Activated CD8-positive, alpha-beta T cell treated with anti-CD3 and anti-CD28 coated beads for 36 hours (primary cell): ENCODE measurements around the gene PLCL2. TPM values are rescaled to one million over a fixed set of nuclear protein-coding genes. Genes with fewer than 3 reads are reported as not detected.

ENCODE experiments used
- ATAC-seq: fragments of 200-7000 bp; cut with Tn5 transposase; one replicate; pipeline ENCODE4 v1.10.0; 2021; ENCODE audit warnings: mild to moderate bottlenecking, moderate library complexity
- CTCF ChIA-PET: fragments of 350-600 bp; sonication (Branson Sonifier 250); formaldehyde crosslinking; loops from one replicate; lab custom pipeline; 2021; ENCODE audit warnings: antibody characterized with exemption; lab: Charles Lee
- POLR2A ChIA-PET: fragments of 350-600 bp; sonication (Branson Sonifier 250); formaldehyde crosslinking; loops from one replicate; lab custom pipeline; 2021; ENCODE audit warnings: antibody characterized with exemption; lab: Charles Lee
- DNase-seq: peaks from one replicate; pipeline ENCODE4 v3.0.0-alpha.2; 2020
- H3K27ac Mint-ChIP-seq: one replicate; pipeline ENCODE4 v1.8.0; 2021; ENCODE audit warnings: mild to moderate bottlenecking, mixed read lengths
- H3K27me3 Mint-ChIP-seq: one replicate; pipeline ENCODE4 v1.8.0; 2021; ENCODE audit warnings: mixed read lengths
- H3K36me3 Mint-ChIP-seq: one replicate; pipeline ENCODE4 v1.8.0; 2021; ENCODE audit warnings: low read depth, mixed read lengths
- H3K4me1 Mint-ChIP-seq: one replicate; pipeline ENCODE4 v1.8.0; 2021; ENCODE audit warnings: low read depth, mixed read lengths
- H3K4me3 Mint-ChIP-seq: one replicate; pipeline ENCODE4 v1.8.0; 2021; ENCODE audit warnings: mild to moderate bottlenecking, moderate library complexity, mixed read lengths
- H3K9me3 Mint-ChIP-seq: one replicate; pipeline ENCODE4 v1.8.0; 2021; ENCODE audit warnings: mixed read lengths
- intact Hi-C: fragments of 100-400 bp; cut with micrococcal nuclease; formaldehyde crosslinking; loops from one replicate; pipeline ENCODE4 v1.10.0; 2022
- total RNA-seq, 2 experiments: library from RNA; stranded (reverse); gene quantifications; one replicate each; pipeline ENCODE4 v1.2.3, GENCODE V29; 2021
- TF ChIP-seq, protein P1 (sequence below): fragments of 200-600 bp; IDR thresholded peaks from one replicate; pipeline ENCODE4 v1.8.0; 2022; ENCODE audit warnings: antibody characterized with exemption, mild to moderate bottlenecking

The PLCL2 gene
- total RNA-seq, 2 experiments from 2014 or later: 19.4 to 19.7 TPM

DNA sequence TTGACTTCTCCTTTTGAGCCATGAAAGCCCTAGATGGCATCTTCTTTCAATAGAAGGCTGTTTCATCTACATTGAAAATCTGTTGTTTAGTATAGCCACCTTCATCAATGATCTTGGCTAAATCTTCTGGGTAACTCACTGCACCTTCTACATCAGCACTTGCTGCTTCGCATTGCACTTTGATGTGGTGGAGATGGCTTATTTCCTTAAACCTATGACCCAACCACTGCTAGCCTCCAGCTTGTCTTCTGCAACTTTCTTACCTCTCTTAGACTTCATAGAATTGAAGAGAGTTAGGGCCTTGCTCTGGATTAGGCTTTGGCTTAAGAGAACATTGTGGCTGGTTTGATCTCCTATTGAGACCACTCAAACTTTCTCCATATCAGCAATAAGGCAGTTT is 189.8 kb downstream of the PLCL2 start:
- peaks cover 46% of the 10 kb centered on the region for H3K4me1 Mint-ChIP-seq
- no peak overlapping the region for H3K4me3 Mint-ChIP-seq
- no peak overlapping the region for H3K27ac Mint-ChIP-seq
- TF ChIP-seq, protein P1, sequence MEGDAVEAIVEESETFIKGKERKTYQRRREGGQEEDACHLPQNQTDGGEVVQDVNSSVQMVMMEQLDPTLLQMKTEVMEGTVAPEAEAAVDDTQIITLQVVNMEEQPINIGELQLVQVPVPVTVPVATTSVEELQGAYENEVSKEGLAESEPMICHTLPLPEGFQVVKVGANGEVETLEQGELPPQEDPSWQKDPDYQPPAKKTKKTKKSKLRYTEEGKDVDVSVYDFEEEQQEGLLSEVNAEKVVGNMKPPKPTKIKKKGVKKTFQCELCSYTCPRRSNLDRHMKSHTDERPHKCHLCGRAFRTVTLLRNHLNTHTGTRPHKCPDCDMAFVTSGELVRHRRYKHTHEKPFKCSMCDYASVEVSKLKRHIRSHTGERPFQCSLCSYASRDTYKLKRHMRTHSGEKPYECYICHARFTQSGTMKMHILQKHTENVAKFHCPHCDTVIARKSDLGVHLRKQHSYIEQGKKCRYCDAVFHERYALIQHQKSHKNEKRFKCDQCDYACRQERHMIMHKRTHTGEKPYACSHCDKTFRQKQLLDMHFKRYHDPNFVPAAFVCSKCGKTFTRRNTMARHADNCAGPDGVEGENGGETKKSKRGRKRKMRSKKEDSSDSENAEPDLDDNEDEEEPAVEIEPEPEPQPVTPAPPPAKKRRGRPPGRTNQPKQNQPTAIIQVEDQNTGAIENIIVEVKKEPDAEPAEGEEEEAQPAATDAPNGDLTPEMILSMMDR: no peak
- ATAC-seq: peak; percentile 71
- peaks cover 5% of the 10 kb centered on the region for H3K9me3 Mint-ChIP-seq
- peak; percentile 29 for DNase-seq
- POLR2A ChIA-PET: interaction anchor here (0.6 kb wide), 1 partner anchor 190 kb away, joined by 3 read pairs; the partner anchor contains the start of gene PLCL2
- intact Hi-C loops: no loop called here
- H3K36me3 Mint-ChIP-seq: peaks cover 44% of the 10 kb centered on the region
- no peaks in the 10 kb centered on the region for H3K27me3 Mint-ChIP-seq
- CTCF ChIA-PET: interaction anchor here (1.1 kb wide), 1 partner anchor 165 kb away, joined by 3 read pairs; no protein-coding TSS in a partner anchor

DNA sequence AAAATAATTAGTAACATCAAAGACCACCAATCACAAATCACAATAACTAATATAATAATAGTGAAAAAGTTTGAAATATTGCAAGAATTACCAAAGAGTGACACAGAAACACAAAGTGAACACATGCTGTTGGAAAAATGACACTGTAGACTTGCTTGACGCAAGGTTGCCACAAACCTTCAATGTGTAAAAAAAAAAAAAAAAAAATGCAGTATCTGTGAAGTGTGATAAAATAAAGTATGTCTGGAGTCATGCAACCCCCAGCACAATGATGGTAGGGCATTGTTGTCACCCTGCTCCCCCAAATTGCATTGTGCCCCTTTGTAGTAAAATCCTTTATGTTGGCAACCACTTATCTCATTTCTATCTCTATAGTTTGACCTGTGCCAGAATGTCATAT is 190.6 kb downstream of the PLCL2 start:
- Mint-ChIP-seq H3K36me3 (peaks cover 43% of the 10 kb centered on the region), H3K4me1 (peaks cover 44% of the 10 kb centered on the region)
- CTCF ChIA-PET: no interaction called here

GRCh38 chr3:17075907-17076306 is 191.2 kb downstream of the PLCL2 start:
- intact Hi-C loops: no loop called here
- Mint-ChIP-seq H3K27me3 (no peaks in the 10 kb centered on the region), H3K36me3 (peaks cover 41% of the 10 kb centered on the region), H3K27ac (no peak overlapping the region), H3K9me3 (peaks cover 5% of the 10 kb centered on the region), H3K4me1 (peaks cover 41% of the 10 kb centered on the region), H3K4me3 (no peak overlapping the region)
- TF ChIP-seq, protein P1: no peak
- ATAC-seq: no peak
- POLR2A ChIA-PET: no interaction called here
- CTCF ChIA-PET: no interaction called here
- DNase-seq: no peak

More for the DNA sequence above, 190.6 kb downstream of the PLCL2 start:
- no peak for DNase-seq
- Mint-ChIP-seq H3K9me3 (peaks cover 5% of the 10 kb centered on the region), H3K27me3 (no peaks in the 10 kb centered on the region), H3K4me3 (no peak overlapping the region), H3K27ac (no peak overlapping the region)
- intact Hi-C loops: no loop called here
- ATAC-seq: no peak
- TF ChIP-seq, protein P1: no peak
- POLR2A ChIA-PET: no interaction called here

DNA sequence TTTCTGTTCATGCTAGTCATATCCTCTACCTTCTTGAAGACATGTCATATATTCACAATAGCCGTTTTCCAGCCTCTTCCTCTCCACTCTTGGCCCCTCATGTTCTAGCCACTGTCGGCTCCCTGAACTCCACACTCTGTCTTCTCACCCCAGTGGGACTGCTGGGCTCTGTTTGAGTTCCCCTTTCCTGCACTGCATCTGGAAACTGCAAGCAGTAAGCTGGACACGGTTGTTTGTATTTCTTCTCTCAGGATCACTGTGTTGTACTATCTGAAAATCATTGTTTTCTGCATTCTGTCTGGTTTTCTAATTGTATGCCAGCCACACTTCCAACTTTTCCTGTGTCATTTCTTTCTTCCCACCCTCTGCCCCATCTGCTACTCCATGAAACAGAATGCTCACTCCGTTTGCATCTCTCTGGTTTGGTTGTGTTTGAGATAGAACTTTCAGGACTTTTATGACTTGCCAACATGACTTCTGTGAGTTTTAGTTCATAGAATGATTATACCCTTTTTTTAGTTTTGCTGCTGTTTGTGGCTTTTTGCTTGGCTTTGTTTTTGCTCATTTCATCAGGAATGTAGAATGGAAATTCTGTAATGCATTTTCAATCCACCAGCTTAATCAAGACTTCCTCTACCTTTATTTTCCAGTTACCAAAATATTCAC is 192.3 kb downstream of the PLCL2 start:
- ChIA-PET POLR2A (no interaction called here), CTCF (interaction anchor here (0.5 kb wide), 1 partner anchor 178 kb away, joined by 3 read pairs; no protein-coding TSS in a partner anchor)
- Mint-ChIP-seq H3K27ac (peak overlapping the region; percentile 4), H3K4me1 (peaks cover 48% of the 10 kb centered on the region), H3K27me3 (no peaks in the 10 kb centered on the region), H3K4me3 (no peak overlapping the region), H3K36me3 (peaks cover 44% of the 10 kb centered on the region), H3K9me3 (peaks cover 5% of the 10 kb centered on the region)
- TF ChIP-seq, protein P1: no peak
- intact Hi-C loops: no loop called here
- ATAC-seq: no peak
- no peak for DNase-seq

GRCh38 chr3:17077606-17078005 is 192.9 kb downstream of the PLCL2 start:
- DNase-seq (no peak), ATAC-seq (no peak)
- TF ChIP-seq, protein P1: no peak
- Mint-ChIP-seq H3K4me3 (no peak overlapping the region), H3K36me3 (peaks cover 44% of the 10 kb centered on the region), H3K4me1 (peaks cover 48% of the 10 kb centered on the region), H3K9me3 (peaks cover 5% of the 10 kb centered on the region), H3K27ac (no peak overlapping the region), H3K27me3 (no peaks in the 10 kb centered on the region)
- ChIA-PET POLR2A (no interaction called here), CTCF (interaction anchor here (0.5 kb wide), 1 partner anchor 177 kb away, joined by 3 read pairs; no protein-coding TSS in a partner anchor)
- intact Hi-C loops: no loop called here
